GM23248 (cell line): Measurements from ENCODE around the gene ENTPD3.

Source experiments
- EZH2 ChIP-seq: fragments of 200-600 bp; sonication (generic); IDR thresholded peaks from 2 replicates; pipeline ENCODE4 v1.6.1; 2018; ENCODE audit warnings: antibody characterized with exemption, mild to moderate bottlenecking; ENCODE audit not compliant: insufficient read depth, poor library complexity, severe bottlenecking
- EZH2phosphoT487 ChIP-seq: fragments of 200-600 bp; sonication (generic); IDR thresholded peaks from 2 replicates; pipeline ENCODE4 v1.6.1; 2018; ENCODE audit warnings: antibody characterized with exemption, moderate library complexity, mild to moderate bottlenecking, low read depth; ENCODE audit not compliant: insufficient read depth

GRCh38 chr3:40437889-40438288 lies 50.9 kb downstream of the ENTPD3 start:
- no peak for TF ChIP-seq EZH2
- no peak for TF ChIP-seq EZH2phosphoT487
